Measurements from ENCODE around the gene BHMT2.

BHMT2 gene

DNA sequence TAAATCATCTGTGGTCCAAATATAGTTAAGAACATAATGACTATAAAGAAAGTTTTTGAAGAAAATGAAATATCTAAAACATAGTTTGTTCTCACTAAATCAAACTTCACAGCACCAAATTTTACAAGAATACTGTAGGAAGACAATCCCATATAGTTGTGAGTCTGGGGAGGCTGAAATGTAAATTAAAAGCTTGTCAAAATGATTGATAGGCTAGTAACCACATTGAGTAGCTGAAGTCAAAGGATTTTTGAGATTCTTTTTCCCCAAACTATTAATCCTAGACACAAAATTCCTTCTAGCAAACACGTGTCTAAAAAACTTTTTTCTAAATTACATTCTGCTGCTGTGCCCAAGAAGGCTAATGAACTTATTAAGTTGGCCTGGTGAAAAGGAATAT is 55.0 kb downstream of the BHMT2 start:
- DNase-seq = no peak

GRCh38 chr5:79130781-79131180 is 61.2 kb downstream of the BHMT2 start:
- no peak for DNase-seq

DNA sequence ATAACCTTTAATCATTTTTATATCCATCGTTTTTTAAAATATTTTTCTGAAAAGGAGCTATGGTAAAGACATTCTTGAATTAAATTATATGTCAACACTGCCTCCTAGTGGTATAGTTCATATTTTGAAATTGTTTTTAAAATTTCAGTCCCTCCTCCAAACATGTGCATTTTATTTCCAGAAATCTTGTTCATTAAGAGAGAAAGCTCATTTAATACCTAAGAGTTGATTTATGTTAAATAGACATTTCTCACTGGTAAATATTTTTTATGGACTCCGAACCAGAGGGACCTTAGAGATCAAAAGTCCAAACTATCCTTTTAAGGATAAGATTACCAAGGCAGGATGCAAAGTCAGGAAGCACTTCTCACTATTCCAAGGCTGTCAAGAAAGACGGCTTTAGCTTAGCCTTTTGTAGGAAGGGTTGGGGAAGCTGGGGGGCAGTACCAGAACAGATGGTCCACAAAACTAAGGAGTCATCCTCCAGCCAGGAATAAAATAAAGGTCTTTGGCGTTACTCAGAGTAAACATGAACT is 63.6 kb downstream of the BHMT2 start:
- DNase-seq = peak; percentile 48

DNA sequence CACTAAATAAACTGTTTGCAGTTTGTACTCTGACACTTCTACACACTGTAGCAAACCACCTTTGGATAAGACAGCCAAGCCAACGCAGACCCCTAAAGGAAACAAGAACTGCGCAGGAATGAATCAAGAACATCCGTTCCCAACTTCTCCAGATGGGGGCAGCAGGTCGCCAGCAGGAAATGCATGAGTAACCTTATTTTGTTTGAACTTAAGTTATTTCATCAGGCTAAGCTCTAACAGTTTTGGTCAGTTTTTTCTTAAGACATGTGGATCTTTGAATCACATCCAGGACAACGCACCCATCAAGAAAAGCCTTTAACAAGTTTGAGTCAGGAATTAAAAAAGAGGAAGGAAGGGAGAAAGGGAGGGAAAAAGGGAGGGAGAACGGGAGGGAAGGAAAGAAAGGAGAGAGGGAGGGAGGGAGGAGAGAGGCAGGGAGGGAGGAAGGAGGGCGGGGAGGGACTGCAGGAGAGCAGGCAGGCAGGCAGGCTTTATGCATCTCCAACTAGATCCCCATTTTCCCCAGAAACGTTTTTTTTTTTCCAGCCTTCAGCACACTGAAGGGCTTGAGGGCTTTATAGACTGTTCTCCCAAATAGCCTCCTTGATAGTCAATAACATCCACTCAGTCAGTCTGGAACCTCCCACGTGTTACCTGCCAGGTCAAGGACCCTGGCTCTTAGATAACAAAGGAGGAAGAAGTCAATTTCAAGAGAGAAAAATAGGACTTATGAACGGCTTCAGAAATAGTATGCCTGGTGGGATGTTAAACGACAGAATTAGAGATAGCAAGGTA is 64.3 kb downstream of the BHMT2 start:
- DNase-seq = peak; percentile 79

DNA sequence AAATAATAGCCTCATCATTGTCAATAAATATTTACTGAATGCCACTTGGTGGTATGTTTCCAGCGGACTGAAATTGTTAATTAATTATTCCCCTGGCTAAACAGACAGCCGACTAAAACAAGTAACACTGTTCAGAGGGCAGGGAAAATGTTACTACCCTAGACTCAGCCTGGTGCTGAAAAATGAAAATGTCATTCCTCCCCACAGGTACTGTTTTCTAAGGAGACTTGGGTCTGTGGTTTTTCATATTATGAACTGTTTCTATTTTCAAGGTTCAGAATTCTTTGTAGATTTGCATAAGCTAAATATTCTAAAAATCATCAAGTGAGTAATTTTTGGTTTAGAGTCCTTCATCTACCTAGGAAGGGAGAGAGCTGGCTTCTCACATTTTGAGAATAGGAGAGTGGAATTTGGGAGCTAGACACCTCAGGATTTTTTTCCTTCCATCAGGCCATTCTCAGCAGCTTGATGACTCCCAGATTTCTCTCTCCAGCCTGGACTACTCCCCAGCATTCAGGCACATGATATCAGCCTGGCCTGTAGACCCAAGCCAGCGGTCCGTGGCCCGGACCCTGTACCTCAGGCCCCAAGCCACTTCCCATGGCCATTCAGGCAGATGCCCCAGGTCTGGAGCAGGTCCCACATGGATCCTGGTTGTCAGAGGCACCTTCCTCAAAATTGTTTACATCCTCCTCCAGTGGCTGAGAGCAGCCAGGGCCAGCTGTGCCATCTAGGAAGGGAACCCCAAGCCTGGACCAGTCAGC is 66.4 kb downstream of the BHMT2 start:
- no peak for DNase-seq

DNA sequence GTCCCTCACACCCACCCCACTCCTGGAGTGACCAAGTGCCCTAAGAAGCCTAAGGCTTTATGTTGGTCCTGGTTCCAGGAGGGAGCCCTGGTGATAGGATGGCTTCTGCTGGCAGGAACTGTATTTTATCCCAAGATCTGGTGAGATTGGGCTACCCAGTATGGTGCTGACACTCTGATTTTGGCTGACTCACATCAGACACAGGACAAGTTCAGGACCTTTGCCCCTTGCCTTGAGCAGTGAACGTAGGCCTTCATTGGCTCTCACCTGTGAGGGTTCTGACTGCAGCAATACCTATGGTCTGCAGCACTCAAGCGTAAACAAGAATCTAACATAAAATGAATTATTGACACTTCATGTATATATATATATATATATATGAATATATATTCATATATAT is 67.1 kb downstream of the BHMT2 start:
- DNase-seq = no peak
